B cell (primary cell): ENCODE results near the gene MAP2K7. TPM values are rescaled to one million over a fixed set of nuclear protein-coding genes. Genes with fewer than 3 reads are reported as not detected.

Experiments
- ATAC-seq: fragments of 200-7000 bp; cut with Tn5 transposase; one replicate; pipeline ENCODE4 v1.10.0; 2021; ENCODE audit warnings: low read depth, mild to moderate bottlenecking, moderate number of reproducible peaks, moderate library complexity
- CTCF ChIA-PET: fragments of 350-600 bp; sonication (Branson Sonifier 250); formaldehyde crosslinking; loops from one replicate; lab custom pipeline; 2021; ENCODE audit warnings: antibody characterized with exemption, inconsistent platforms; lab: Charles Lee
- POLR2A ChIA-PET: fragments of 350-600 bp; sonication (Branson Sonifier 250); formaldehyde crosslinking; loops from one replicate; lab custom pipeline; 2021; ENCODE audit warnings: antibody characterized with exemption; lab: Charles Lee
- DNase-seq: peaks from one replicate; pipeline ENCODE4 v3.0.0; 2013
- H2AFZ ChIP-seq: 2 replicates; pipeline ENCODE4 v1.6.1; 2012; ENCODE audit warnings: mild to moderate bottlenecking, low read depth, low read length; ENCODE audit not compliant: insufficient read depth, poor library complexity, severe bottlenecking
- H3K27ac ChIP-seq, 2 donors: 1 replicate in 1 of 2; 2 replicates in 1 of 2; pipeline ENCODE4 v1.5.1; 2012 to 2013; ENCODE audit warnings: low read length in 2 of 2, mild to moderate bottlenecking in 2 of 2, moderate library complexity in 1 of 2
- H3K27me3 ChIP-seq, 4 experiments: fragments of 200-600 bp in 1 of 4; sonication (generic) in 1 of 4; replicated peaks in 1 of 4; 1 replicate in 2 of 4; 2 replicates in 2 of 4; pipeline versions ENCODE4 v1.6.1 to v1.7.0; 2013 to 2016; ENCODE audit warnings: low read length in 3 of 4, mild to moderate bottlenecking in 2 of 4, mixed read lengths in 1 of 4, moderate library complexity in 1 of 4; ENCODE audit not compliant: insufficient read depth in 4 of 4, control insufficient read depth in 3 of 4; ENCODE audit errors: control extremely low read depth in 1 of 4
- H3K36me3 ChIP-seq, 2 experiments: replicated peaks in 1 of 2; 1 replicate in 1 of 2; 2 replicates in 1 of 2; pipeline versions ENCODE4 v1.6.1 to v1.7.1; 2013; ENCODE audit warnings: low read length in 1 of 2; ENCODE audit not compliant: insufficient read depth in 2 of 2, control insufficient read depth in 1 of 2; ENCODE audit errors: control extremely low read depth in 1 of 2, extremely low read depth in 1 of 2
- H3K4me1 ChIP-seq, 2 donors: fragments of 200-600 bp in 1 of 2; sonication (generic) in 1 of 2; 1 replicate in 1 of 2; 2 replicates in 1 of 2; pipeline versions ENCODE4 v1.5.1 to v1.6.1; 2013 to 2017; ENCODE audit warnings: low read length in 2 of 2; ENCODE audit not compliant: control insufficient read depth in 2 of 2, insufficient read depth in 2 of 2
- H3K4me2 ChIP-seq: replicated peaks from 2 replicates; pipeline ENCODE3; 2012; ENCODE audit warnings: mild to moderate bottlenecking, low read depth, low read length; ENCODE audit not compliant: poor library complexity, severe bottlenecking
- H3K4me3 ChIP-seq, 5 experiments: fragments of 200-600 bp in 1 of 5; sonication (generic) in 1 of 5; 1 replicate in 3 of 5; 2 replicates in 2 of 5; pipeline versions ENCODE4 v1.5.1 to v1.7.0; 2011 to 2016; ENCODE audit warnings: low read length in 4 of 5, mild to moderate bottlenecking in 4 of 5, low read depth in 2 of 5, control low read depth in 1 of 5, moderate library complexity in 1 of 5; ENCODE audit not compliant: insufficient read depth in 1 of 5; ENCODE audit errors: control extremely low read depth in 1 of 5, extremely low read depth in 1 of 5
- H3K79me2 ChIP-seq: fragments of 200-600 bp; sonication (generic); one replicate; pipeline ENCODE4 v1.6.0; 2016; ENCODE audit warnings: low read length; ENCODE audit not compliant: control insufficient read depth, insufficient read depth
- H3K9ac ChIP-seq: fragments of 200-600 bp; sonication (generic); 2 replicates; pipeline ENCODE4 v1.6.1; 2017; ENCODE audit warnings: mild to moderate bottlenecking, low read length, moderate library complexity
- H3K9me3 ChIP-seq, 3 donors: one replicate each; pipeline versions ENCODE4 v1.6.1 to v1.7.1; 2013; ENCODE audit warnings: low read length in 2 of 3; ENCODE audit not compliant: control insufficient read depth in 2 of 3, insufficient read depth in 1 of 3; ENCODE audit errors: control extremely low read depth in 1 of 3
- H4K20me1 ChIP-seq: 2 replicates; pipeline ENCODE4 v1.6.0; 2012; ENCODE audit warnings: mild to moderate bottlenecking, low read length; ENCODE audit not compliant: insufficient read depth, control insufficient read depth, poor library complexity, severe bottlenecking
- H3K27ac Mint-ChIP-seq: one replicate; pipeline ENCODE4 v1.8.0; 2021; ENCODE audit warnings: mixed read lengths
- H3K27me3 Mint-ChIP-seq: one replicate; pipeline ENCODE4 v1.8.0; 2021; ENCODE audit warnings: mixed read lengths
- H3K4me1 Mint-ChIP-seq: one replicate; pipeline ENCODE4 v1.8.0; 2021; ENCODE audit warnings: mixed read lengths
- H3K4me3 Mint-ChIP-seq: one replicate; pipeline ENCODE4 v1.8.0; 2021; ENCODE audit warnings: mixed read lengths
- H3K9me3 Mint-ChIP-seq: one replicate; pipeline ENCODE4 v1.8.0; 2022; ENCODE audit warnings: mixed read lengths; ENCODE audit not compliant: insufficient read depth
- EZH2 ChIP-seq: IDR thresholded peaks from 2 replicates; pipeline ENCODE4 v1.6.1; 2012; ENCODE audit warnings: borderline replicate concordance, low read depth, mild to moderate bottlenecking, moderate library complexity, low read length; ENCODE audit not compliant: insufficient read depth, poor library complexity, severe bottlenecking
- WGBS: methylation state at CpG from one replicate; pipeline ENCODE4 v1.1.5; 2013; ENCODE audit warnings: missing lambda C conversion rate; ENCODE audit not compliant: insufficient coverage; 5-methylcytosine and 5-hydroxymethylcytosine counted together
- intact Hi-C: fragments of 100-400 bp; cut with micrococcal nuclease; formaldehyde crosslinking; loops from one replicate; pipeline ENCODE4 v1.10.0; 2022
- polyA plus RNA-seq: library from polyadenylated mRNA; depleted of rRNA; stranded (reverse); fragments of >200 nt; gene quantifications from 2 replicates; pipeline ENCODE4 v1.2.3, GENCODE V29; 2012
- total RNA-seq, 2 donors: library from RNA; stranded (reverse); fragments of 120-200 nt in 1 of 2; gene quantifications; 1 replicate in 1 of 2; 2 replicates in 1 of 2; pipeline versions ENCODE4 v1.2.3 to v1.2.4, GENCODE V29; 2013 to 2022
- TF ChIP-seq, protein P1 (sequence below): fragments of 200-600 bp; IDR thresholded peaks from one replicate; pipeline ENCODE4 v1.8.0; 2022; ENCODE audit warnings: antibody characterized with exemption, mild to moderate bottlenecking

MAP2K7 gene
- total and polyA plus RNA-seq, 2 donors (not counting 1 experiment from before 2014, with no cell fraction given): 56.0 to 71.9 TPM

DNA sequence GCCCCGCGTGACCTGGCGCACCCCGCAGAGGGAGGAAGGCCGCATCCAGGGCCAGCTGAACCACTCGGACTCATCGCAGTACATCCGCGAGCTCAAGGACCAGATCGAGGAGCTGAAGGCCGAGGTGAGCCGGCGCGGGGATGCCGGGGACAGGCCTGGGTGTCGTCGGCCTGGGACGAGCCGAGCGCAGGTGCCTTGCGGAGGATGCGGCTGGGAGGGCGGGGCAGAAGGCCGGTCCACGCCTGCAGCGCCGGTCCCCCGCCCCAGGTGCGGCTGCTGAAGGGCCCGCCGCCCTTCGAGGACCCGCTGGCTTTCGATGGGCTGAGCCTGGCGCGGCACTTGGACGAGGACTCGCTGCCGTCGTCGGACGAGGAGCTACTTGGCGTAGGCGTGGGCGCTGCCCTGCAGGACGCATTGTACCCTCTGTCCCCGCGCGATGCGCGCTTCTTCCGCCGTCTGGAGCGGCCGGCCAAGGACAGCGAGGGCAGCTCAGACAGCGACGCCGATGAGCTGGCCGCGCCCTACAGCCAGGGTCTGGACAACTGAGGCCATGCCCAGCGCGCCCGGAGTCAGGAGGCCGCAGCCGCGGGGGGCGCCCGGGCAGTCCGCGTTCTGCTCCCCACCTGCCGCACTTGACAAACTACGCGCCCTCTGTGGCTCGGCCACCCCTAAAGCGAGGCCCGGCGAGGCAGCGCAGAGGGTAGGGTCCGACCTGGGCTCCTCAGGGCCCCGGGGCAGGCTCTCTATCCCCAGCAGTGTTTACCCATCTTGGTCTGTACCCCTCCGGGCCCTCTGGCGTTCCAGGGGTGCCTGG is 40.3 kb upstream of the MAP2K7 start:
- H3K9me3 ChIP-seq: peaks cover 0 to 38% (median 0%) of the 10 kb centered on the region in 3 donors
- ATAC-seq (peak; percentile 3), DNase-seq (peak; percentile 47)
- Mint-ChIP-seq H3K4me1 (peaks cover 16% of the 10 kb centered on the region), H3K9me3 (no peaks in the 10 kb centered on the region), H3K27ac (peak overlapping the region; percentile 37), H3K4me3 (peak overlapping the region; percentile 56), H3K27me3 (peaks cover 28% of the 10 kb centered on the region)
- H3K27me3 ChIP-seq: peaks cover 0 to 89% (median 35%) of the 10 kb centered on the region in 4 experiments
- H3K36me3 ChIP-seq: peaks cover 0 to 3% of the 10 kb centered on the region in 2 experiments
- H3K27ac ChIP-seq: no peak overlapping the region
- no peak overlapping the region for H3K4me3 ChIP-seq
- ChIA-PET CTCF (interaction anchor here (0.9 kb wide), 1 partner anchor 63 kb away, joined by 3 read pairs; the partner anchor contains the start of gene CTXN1), POLR2A (interaction anchor here (1.1 kb wide), 1 partner anchor 46 kb away, joined by 5 read pairs; no protein-coding TSS in a partner anchor)
- H2AFZ ChIP-seq: no peak overlapping the region
- 40% methylated on average over 83 of the region's 83 CpGs for WGBS
- peak overlapping the region; percentile 80 for H3K4me2 ChIP-seq
- no peak overlapping the region for H3K9ac ChIP-seq
- H4K20me1 ChIP-seq: no peaks in the 10 kb centered on the region
- intact Hi-C loops: no loop called here
- no peaks in the 10 kb centered on the region for H3K79me2 ChIP-seq
- peaks cover 30 to 34% of the 10 kb centered on the region in 2 donors for H3K4me1 ChIP-seq
- no peak for TF ChIP-seq EZH2

DNA sequence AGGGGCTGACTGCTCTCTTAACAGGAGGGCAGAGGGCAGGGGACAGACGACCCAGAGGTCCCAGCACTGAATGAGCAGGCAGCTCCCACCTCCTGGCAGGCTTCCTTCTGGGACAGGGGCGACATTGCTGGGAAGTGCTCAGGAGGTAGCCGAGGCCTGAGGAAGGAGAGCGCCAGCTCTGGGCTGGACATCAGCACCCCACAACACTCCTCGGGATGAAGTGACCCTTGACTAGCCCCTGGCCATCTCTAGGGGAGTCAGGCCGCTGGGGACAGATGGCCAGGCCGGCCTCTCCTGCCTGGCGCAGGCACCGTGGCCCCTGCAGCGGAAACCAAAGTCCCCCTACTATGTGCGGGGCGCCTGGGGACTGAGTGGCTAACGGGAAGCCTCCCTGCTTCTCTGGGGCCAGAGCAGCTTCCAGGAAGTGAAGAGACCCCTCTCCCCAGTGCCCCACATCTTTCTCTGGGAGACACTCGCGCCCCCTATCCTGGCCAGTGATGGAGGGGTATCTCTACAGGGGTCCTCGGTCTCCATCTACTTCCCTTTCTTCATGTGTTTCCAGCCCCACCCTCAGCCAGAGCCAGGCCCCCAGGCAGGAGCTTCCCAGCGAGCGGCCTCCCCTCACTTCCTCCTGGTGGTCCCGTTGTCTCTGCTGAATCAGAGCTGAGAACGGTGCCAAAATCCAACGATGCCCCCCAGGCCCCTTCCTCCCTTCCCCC is 39.5 kb upstream of the MAP2K7 start:
- no peaks in the 10 kb centered on the region for H4K20me1 ChIP-seq
- H3K36me3 ChIP-seq: peaks cover 0 to 3% of the 10 kb centered on the region in 2 experiments
- H3K9me3 ChIP-seq: peaks cover 0 to 44% (median 0%) of the 10 kb centered on the region in 3 donors
- intact Hi-C loops: no loop called here
- no peaks in the 10 kb centered on the region for H3K79me2 ChIP-seq
- H3K27me3 ChIP-seq: peaks cover 0 to 89% (median 35%) of the 10 kb centered on the region in 4 experiments
- H3K4me2 ChIP-seq: no peak overlapping the region
- Mint-ChIP-seq H3K27me3 (peaks cover 26% of the 10 kb centered on the region), H3K27ac (no peak overlapping the region), H3K4me3 (peak overlapping the region; percentile 29), H3K9me3 (no peaks in the 10 kb centered on the region), H3K4me1 (peaks cover 21% of the 10 kb centered on the region)
- POLR2A ChIA-PET: no interaction called here
- no peak overlapping the region for H2AFZ ChIP-seq
- WGBS: 50% methylated on average over 19 of the region's 21 CpGs
- no peak for TF ChIP-seq EZH2
- TF ChIP-seq, protein P1, sequence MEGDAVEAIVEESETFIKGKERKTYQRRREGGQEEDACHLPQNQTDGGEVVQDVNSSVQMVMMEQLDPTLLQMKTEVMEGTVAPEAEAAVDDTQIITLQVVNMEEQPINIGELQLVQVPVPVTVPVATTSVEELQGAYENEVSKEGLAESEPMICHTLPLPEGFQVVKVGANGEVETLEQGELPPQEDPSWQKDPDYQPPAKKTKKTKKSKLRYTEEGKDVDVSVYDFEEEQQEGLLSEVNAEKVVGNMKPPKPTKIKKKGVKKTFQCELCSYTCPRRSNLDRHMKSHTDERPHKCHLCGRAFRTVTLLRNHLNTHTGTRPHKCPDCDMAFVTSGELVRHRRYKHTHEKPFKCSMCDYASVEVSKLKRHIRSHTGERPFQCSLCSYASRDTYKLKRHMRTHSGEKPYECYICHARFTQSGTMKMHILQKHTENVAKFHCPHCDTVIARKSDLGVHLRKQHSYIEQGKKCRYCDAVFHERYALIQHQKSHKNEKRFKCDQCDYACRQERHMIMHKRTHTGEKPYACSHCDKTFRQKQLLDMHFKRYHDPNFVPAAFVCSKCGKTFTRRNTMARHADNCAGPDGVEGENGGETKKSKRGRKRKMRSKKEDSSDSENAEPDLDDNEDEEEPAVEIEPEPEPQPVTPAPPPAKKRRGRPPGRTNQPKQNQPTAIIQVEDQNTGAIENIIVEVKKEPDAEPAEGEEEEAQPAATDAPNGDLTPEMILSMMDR: no peak
- H3K9ac ChIP-seq: no peak overlapping the region
- H3K4me1 ChIP-seq: peaks cover 37 to 39% of the 10 kb centered on the region in 2 donors
- no peak overlapping the region for H3K27ac ChIP-seq
- CTCF ChIA-PET: interaction anchor here (0.6 to 0.9 kb wide), 2 partner anchors 13 to 300 kb away, joined by 3 read pairs; no protein-coding TSS in a partner anchor
- H3K4me3 ChIP-seq: no peak overlapping the region
- ATAC-seq: no peak
- peak; percentile 31 for DNase-seq
